T-helper 22 cell (primary cell): Measurements from ENCODE around the gene ETFA.

Source experiments
- DNase-seq: peaks from one replicate; pipeline ENCODE4 v3.0.0-alpha.2; 2020; ENCODE audit warnings: low read depth

Gene ETFA

DNA sequence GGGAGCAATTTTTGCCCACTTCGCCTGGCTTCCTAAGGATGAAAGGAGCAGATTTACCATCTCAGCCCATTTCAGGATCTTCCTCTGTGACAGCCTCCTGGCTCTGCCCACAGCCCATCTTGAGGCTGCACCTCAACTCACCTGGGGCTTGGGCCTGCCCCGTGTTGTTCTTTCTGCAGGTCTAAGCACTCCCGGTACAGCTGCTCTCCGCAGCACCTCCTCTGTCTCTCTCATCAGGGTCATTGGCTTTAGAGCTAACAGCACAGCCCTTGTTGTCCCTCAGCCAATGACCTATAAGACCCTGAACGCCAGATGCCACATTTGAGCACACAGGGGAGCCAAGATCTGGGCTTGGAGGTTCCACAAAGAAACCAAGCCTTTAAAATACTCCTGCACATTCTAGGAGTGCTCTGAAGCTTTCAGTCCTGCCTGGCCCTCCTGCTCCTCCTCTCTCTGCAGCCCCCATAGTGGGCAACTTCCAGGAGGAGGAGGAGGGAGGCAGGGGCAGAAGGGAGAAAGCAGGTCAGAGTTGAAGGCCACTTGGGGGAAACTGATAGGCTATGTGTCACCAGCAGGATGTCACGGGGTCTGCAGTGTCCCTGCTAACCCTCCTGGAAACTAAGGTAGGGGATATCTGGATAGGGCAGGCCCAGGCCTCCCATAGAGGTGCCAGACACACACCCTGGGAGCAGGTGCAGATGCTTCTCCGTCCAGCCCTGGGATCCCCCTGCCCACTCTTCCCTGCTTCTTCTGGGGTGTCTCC lies 115.6 kb downstream of the ETFA start:
- no peak for DNase-seq

DNA sequence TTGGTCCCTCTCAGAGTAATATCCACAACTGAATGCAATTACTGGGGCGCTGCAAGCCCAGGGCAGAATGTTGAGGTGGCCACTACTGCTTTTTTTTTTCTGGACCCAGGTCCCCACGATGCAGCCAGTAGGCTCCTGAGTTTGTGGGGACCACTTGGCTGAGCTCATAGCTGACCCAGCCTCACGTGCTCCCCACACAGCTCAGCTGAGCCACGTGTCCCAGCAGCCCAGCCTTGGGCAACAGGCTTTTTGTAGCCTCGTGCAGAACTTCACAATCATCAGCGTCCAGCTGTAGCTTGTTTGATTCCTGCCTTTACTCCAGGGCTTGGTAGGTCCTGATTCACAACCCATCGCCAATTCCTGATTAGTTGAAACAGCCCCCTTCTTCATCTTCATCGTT lies 117.3 kb downstream of the ETFA start:
- no peak for DNase-seq

DNA sequence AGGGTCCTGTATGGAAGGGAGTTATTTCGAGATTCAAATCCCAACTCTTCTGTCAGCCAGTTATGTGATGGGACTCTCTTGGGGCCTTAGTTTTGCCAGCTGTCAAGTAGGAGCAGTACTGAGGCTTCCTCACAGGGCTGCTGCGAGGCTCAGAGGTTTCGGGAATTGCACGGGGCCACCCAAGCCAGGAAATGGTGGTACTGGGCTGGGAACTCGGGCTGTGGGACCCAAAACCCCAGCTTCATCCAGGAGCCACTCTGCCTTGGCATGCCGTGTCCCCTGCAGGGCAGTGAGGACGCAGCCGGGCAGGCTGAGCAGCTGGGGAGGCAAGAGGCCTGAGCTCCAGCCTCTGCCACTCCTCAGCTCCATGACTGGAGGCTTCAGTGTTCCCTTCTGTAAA lies 118.6 kb downstream of the ETFA start:
- DNase-seq: no peak

DNA sequence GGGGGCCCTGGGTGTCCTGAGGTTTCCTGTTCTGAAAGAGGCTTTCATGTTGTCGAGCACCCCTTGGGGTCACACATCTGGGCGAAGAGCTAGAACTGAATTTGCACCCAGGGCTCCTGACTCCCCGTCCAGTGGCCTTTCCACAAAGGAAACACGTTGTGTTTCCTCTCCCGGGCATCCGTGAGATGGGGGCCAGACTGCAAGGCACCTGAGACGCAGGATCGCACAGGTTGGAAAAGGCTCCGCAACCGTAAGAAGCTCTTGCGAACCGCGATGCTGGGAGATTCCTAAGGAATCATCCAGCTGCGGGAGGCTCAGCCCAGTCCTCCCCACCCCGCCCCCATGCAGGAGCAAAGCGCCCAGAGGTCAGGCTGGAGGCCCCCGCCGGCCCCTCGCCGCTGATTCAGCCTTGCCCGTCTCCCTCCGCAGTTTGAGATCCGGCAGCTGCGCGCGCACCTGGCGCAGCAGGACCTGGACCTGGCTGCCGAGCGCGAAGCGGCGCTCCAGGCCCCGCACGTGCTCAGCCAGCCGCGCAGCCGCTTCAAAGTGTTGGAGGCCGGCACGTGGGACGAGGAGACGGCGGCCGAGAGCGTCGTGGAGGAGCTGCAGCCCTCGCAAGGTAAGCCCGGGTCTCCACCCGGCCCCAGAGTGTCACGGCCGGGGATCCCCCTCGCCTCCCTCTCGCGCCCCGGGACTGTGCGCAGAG lies 119.6 kb downstream of the ETFA start:
- no peak for DNase-seq

DNA sequence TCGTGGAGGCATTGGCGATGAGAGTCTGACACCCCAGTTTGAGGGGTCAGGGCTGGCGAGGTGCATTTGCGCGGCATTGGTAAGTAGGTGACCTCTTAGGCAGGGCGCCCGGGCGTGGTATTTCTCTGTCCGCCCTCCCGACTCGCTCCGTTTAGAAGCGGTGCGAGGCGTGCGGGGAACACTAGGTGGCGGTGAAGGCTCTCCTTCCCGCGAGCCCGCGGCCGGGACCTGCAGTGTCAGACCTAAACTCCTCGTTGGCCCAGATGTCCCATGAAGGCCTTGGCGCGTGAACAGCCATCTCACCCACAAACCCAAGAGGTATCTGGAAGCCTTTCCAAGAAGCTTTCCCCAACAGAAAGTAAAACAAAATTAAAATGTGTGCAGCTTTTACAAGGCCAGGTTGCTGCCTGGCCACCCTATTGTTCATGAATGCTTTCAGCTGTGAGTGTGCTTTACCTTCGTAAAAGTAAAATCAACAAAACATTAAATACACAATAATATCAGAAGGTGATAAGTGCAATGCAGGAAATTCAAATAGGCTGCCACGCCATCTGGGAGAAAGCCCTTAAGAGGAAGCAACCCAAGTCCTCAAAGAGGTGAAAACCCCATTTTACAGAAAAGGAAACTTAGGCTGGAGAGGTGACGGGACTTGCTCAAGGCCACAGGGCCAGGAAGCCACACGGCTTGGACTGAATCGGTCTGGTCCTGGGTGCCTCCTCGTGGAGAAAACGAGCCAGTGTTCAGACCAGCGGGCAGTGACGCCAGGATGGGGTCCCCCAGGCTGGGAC lies 120.3 kb downstream of the ETFA start:
- DNase-seq: peak; percentile 9

DNA sequence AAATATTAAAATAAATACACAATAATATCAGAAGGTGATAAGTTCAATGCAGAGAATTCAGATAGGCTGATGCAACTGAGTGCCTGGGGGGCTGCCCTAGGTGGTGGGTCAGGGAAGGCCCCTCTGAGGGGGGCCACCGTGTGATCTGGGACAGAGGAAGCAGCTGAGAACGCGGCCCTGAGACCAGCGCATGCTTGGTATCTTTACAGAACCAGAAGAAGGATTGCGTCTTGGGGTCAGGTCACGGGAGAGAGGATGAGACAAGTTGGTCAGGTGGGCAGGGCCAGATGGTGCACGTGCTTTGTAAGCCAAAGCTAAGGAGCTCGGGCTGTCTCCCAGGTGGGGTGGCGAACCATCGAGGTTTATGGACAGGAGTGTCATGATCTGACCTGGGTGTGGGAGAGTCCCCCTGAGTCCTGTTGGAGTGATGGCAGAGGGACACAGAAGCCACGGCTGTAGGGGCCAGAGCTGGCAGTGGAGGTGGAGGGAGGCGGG lies 121.2 kb downstream of the ETFA start:
- DNase-seq: no peak

DNA sequence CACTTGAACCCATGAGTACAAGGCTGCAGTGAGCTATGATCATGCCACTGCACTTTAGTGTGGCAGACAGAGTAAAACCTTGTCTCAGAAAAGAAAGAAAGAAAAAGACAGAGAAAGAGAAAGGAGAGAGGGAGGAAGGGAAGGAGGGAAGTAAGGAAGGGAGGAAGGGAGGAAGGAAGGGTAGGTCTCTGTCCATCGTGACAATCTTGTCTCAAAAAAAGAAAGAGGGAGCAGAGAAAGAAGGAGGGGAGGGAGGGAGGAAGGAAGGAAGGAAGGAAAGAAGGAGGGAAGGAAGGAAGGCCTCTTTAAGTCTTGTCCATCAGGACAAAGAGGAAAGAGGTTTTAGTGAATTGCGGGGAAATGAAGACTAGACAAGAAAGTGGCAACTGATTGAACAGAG lies 122.2 kb downstream of the ETFA start:
- DNase-seq: no peak

DNA sequence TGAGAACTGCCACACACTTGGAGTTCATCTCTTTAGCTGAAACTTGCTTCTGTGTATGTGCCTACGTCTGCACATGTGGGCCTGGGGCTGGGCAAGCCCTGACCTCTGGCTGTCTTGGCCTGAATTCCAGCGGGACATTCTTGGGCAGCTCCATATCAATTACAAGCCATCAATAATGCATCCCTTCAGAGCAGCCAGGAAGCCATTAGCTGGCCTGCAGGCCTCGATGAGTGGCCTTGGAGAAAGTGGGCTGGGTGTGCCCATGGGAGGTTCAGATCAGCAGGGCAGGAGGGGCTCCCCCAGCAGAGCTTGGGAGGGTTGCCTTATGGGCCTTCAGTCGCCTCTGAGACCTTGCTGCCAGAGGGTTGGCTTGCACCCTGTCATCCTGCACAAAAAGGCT lies 124.1 kb downstream of the ETFA start:
- no peak for DNase-seq

DNA sequence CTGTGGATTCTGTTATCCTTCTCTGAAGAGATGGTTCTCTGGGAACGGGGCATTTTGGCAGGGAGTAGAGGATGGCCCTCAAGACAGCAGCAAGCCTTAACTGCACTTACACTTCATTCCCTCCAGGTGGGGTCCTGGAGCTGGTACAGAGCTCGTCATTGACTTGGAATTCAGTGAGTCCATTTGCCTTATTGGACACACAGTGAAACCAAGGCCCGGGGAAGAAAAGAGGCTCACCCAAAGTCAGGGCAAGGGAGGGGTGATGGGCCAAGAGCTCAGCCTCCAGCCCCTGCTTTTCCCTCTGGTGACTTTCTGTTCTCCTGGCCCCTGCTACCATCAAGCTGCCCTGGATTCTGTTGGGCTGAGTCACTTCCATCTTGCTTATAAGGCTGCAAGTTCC lies 125.6 kb downstream of the ETFA start:
- DNase-seq: no peak

DNA sequence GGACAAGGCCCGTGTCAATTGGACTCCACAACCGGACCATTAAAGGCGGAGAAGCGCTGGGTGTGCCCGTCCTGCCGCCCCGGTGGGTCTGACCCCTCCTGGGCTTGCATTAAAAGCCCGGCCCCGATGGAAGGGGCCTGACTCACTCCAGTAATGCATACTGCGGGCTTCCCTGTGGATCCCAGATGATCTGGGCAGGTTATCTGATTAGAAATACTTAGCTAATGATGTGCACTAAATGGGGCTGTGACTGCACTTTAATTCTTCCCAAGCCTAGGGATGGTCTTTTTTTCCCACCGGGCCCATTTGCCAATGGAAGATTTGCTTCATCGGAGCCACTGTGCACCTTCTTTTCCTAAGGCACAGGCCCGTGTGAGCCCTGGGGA lies 126.6 kb downstream of the ETFA start:
- DNase-seq: no peak

DNA sequence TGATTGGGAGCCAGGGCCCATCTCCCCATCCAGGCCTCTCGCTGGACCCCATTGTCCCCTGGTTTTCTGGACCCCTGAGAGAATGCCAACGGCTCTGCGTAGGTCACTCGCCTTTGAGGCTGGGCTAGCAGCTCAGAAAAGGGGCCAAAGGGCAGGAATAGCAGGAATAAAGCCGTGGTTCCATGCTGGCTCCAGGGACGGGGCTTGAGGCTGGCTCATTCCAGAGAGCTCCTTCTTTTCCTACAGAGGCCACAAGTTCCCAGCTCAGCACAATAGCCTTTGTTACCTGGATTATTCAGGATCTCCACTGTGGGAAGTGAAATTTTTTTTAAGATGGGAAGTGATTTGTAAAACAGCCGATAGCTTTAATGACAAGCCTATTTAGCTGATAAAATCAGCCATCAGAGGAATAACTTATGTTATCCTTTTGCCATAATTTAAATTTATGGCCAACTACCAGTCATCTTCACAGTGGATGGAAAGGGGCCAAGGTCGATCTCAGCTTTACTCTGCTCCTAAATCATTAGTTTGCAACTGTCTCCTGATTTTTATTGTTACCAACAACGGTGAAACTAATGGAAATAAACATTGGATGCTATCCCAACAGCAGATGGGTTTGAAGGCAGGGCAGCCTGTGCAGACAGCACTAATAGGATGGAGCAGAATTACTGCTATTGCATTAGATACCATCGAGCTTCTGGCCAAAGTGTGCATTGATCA lies 127.2 kb downstream of the ETFA start:
- DNase-seq: no peak

DNA sequence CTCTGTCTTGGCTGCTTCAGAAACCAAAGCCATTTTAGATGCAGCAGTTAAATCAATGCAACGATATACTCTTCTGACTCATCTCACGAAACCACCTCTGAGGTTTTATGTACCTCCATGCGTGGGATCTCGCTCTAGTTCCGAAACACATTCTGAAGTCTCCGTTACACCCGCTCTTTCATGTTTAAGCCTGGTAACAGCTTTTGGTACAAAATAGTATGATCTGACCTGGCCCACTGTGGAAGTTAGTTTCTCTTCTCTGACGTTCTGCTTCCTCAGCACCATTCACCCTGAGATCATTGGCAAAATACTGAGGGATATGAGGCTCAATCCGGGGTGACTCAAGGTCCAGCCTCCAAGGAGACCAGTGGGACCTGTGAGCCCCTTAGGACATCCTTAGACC lies 129.6 kb downstream of the ETFA start:
- no peak for DNase-seq

DNA sequence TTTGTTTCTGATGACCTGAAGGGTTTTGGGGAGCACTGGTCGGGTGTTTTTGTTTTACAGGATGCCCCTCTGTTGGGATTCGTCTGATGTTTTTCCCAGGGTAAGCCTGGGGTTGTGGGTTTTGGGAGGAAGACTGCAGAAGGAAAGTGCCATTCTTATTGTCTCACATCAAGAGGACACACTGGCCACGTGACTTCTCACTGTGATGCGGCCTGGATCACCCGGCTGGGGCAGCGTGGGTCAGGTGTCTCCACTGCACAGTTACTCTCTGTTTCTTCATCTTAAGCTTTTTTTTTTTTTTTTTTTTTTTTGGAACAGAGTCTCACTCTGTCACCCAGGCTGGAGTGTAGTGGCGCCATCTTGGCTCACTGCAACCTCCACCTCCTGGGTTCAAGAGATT lies 130.9 kb downstream of the ETFA start:
- DNase-seq: no peak

DNA sequence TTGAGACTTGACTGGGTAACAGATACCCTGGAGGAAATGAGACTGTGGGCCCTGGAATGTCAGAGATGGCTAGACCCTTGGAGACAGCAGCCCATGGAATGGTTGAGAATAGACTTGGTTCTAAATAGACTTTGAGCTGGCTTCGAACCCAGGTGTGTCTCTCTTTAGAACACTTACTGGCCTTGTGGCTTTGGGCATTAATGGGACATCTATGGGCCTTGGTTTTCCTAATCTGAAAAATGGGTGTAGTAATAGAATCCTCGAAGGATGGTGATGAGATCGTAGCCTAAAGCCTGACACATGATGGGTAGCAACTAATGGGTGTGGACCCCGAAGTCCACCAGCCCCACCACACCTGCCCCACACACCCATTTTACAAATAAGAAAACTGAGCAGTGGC lies 132.2 kb downstream of the ETFA start:
- DNase-seq: no peak

DNA sequence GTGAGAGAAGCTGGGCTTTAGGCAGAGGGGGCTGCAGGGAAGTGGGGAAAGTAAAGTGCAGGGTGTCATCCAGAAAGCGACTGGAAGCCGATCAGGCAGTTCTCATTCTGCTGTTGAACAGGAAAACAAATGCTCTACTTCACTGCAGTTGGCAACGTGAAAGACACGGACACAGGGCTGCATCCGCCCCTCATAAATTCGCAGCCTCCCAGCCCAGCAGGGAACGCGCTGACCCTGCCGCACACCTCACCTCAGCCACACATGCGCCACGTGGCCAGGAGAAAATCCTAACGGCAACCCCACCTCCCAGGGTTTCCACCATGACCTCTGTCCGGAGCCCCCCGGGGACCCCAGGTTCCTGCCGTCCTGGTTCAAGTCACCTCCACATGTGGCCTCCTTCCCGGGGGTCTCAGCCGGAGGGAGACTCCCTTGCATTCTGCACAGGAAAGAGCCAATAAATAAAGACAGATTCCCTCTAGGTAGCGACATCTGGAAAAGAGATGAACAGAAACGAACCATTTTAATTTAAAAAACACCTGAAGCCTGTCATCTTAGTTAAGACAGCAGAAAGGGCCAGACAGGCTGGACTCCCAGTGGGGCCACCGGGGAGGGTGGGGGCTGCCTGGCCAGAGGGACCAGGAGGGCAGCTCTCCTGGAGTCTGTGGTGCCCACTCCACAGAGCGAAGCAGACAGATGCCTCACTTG lies 132.8 kb downstream of the ETFA start:
- DNase-seq: no peak

DNA sequence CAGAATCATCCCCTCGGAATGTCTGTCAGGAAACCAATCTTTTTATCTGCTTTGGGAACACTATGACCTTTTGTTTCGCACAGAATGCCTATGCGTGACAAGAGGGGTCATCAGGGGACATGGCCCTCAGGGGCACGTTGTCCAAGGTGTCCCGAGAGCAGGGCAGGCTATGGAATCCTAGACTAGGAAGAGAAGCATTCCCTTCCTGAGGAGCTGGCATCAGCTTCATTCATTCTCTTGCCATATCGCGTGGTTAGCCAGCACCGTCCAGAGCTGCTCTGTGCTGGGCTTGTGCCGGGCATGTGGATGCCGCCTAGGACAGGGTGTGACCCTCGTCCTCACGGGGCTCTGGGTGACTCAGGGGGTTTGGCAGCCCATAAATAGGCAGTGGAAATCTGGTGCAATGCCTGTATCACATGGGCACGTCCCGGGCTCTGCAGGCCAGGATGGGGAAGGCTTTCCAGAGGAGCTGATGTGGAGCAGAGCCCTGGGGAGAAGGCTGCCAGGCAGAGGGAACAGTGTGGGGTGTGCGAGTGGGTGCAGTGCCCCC lies 133.7 kb downstream of the ETFA start:
- no peak for DNase-seq

DNA sequence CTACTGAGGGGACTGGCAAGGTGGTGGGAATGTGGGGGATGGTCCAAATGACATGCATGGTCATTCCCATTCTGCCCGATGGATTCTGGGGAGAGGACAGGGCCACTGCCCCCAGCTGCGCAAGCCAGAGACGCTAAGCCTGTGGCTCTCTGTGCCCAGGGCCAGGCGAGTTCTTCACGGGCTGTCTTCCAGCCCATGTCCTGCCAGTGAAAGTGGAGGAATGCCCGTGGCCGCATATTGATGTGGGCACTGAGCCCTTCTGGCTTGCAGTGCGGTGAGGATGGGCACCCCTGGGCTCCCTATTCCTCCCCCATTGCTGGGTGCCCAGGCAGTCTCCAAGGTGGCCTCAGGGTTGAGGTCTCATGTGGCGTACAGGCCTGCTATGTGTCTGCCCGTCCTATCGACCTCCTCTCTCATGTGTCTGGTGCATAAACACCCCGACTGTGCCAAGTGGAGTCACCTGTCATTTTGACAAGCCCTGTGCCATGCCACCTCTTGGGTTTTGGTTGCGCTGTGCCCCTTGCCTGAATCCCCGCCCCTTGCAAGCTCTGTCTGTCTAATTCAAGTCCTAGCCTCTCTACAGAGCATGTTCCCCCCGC lies 134.7 kb downstream of the ETFA start:
- DNase-seq: no peak

DNA sequence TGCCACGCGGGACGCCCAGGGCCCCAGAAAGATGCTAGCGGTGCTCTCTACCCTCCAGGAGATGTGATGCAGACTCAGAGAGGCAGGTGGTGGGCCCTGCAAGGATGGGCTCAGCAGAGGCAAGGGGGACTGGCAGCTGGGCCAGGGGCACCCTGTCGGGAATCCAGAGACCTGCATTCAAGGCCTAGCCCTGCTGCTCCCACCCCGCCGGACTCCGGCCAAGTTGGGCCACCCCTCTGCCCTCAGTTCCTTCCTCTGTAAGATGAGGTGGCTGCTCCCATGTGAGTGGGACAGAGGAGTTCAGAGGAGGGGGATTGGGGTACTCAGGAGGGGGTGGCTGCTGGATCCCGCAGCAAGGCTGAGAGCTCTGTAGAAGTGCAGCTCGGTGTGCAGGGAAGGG lies 135.2 kb downstream of the ETFA start:
- no peak for DNase-seq

DNA sequence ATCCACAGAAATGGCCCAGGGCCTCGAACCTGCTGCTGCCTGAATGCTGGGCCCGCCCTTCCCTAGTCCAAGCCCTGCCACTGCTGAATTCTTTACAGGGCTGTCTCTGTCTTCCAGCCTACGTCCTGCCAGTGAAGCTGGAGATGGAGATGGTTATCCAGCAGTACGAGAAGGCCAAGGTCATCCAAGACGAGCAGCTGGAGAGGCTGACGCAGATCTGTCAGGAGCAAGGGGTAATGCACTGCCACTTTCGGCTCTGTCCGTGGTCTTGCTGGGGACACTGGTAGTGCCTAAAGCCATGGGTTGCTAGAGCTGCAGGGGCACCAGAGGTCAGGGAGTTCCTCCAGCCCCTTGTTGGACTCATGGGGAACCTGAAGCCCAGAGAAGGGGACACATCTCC lies 135.8 kb downstream of the ETFA start:
- no peak for DNase-seq

DNA sequence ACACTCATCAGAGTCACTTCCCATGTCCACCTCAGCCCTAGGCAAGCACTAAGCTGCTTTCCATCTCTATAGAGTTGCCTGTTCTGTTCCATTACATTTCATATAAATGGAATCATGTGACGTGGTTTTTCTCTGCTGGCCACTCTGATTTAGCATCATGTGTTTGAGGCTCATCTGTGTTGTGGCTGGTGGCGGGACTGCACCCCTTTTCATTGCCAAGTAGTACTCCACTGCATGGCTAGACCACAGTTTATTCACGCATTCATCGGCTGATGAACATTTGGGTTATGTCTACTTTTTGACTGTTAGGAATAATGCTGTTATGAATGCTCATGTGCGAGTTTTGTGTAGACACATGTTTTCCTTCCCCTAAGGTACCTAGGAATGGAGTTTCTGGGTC lies 136.6 kb downstream of the ETFA start:
- no peak for DNase-seq

DNA sequence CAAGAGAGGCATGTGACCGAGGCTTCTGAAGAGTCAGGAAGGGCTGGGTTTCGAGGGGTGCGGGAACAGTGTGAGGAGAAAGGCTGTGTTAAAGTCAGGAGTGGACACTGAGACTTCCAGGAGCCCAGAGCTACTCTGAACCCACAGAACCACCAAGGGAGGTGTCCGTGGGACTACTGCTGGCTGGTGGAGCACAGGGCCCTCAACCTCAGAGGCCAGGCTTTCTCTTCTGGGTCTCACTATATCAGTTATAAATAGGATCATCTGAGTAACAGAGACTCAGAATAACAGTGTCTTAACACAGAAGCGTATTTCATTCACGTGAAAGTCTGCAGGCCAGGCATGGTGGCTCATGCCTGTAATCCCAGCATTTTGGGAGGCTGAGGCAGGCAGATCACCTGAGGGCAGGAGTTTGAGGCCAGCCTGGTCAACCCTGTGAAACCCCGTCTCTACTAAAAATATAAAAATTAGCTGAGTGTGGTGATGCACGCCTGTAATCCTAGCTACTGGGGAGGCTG lies 137.9 kb downstream of the ETFA start:
- no peak for DNase-seq
